GM12878 (cell line): Measurements from ENCODE around the gene NRSN2. TPM values are rescaled to one million over a fixed set of nuclear protein-coding genes. Genes with fewer than 3 reads are reported as not detected.

Experiments
- ATAC-seq: fragments of 200-7000 bp; cut with Tn5 transposase; 3 replicates; pipeline ENCODE4 v1.9.1; 2020; ENCODE audit warnings: mild to moderate bottlenecking, moderate library complexity
- BruUV-seq: library from RNA; stranded (reverse); fragments of 400-500 nt; replicated peaks from 2 replicates; lab custom pipeline; 2021; lab: Mats Ljungman, UMichigan
- CTCF ChIA-PET: fragments of 300-600 bp; sonication (Branson Sonifier 250); formaldehyde crosslinking; extraction: SDS; loops from one replicate; lab custom pipeline; 2021; ENCODE audit warnings: inconsistent platforms; lab: Yijun Ruan, JAX
- POLR2A ChIA-PET: fragments of 350-600 bp; formaldehyde crosslinking; extraction: SDS; loops from one replicate; lab custom pipeline; 2021; ENCODE audit warnings: inconsistent platforms; lab: Charles Lee
- RAD21 ChIA-PET: fragments of 300-600 bp; sonication (Branson Sonifier 250); formaldehyde crosslinking; loops from one replicate; lab custom pipeline; 2023; ENCODE audit warnings: antibody characterized with exemption; ENCODE audit not compliant: unreplicated experiment; lab: Charles Lee
- SMC1A ChIA-PET: fragments of 300-600 bp; sonication (Branson Sonifier 250); formaldehyde crosslinking; loops from one replicate; lab custom pipeline; 2023; ENCODE audit not compliant: unreplicated experiment, uncharacterized antibody; lab: Charles Lee
- DNase-seq: peaks from one replicate; pipeline ENCODE4 v3.0.0-alpha.2; 2011; ENCODE audit warnings: low read depth, low spot score
- FAIRE-seq: peaks from 3 replicates; lab custom pipeline; 2011; peaks lifted over from hg19 to GRCh38; lab: Jason Lieb, UNC
- H2AFZ ChIP-seq: 2 replicates; pipeline ENCODE4 v1.6.0; 2011; ENCODE audit warnings: low read depth, low read length, control low read depth; ENCODE audit not compliant: control insufficient read depth
- H3K27ac ChIP-seq: 2 replicates; pipeline ENCODE4 v1.5.1; 2011; ENCODE audit warnings: control low read depth; ENCODE audit not compliant: control insufficient read depth, insufficient read depth
- H3K27me3 ChIP-seq, 2 experiments: replicated peaks in 1 of 2; 2 replicates each; pipeline versions ENCODE4 v1.6.0 to v1.6.1; 2011; ENCODE audit warnings: low read length in 1 of 2; ENCODE audit not compliant: control insufficient read depth in 2 of 2, insufficient read depth in 2 of 2
- H3K36me3 ChIP-seq, 2 experiments: 2 replicates each; pipeline ENCODE4 v1.5.1; 2011; ENCODE audit warnings: low read length in 1 of 2; ENCODE audit not compliant: control insufficient read depth in 2 of 2, insufficient read depth in 2 of 2
- H3K4me1 ChIP-seq: 2 replicates; pipeline ENCODE4 v1.6.1; 2011; ENCODE audit warnings: mild to moderate bottlenecking, low read length, moderate library complexity, mixed read lengths; ENCODE audit not compliant: control insufficient read depth, insufficient read depth
- H3K4me2 ChIP-seq: 2 replicates; pipeline ENCODE4 v1.6.0; 2011; ENCODE audit warnings: control low read depth; ENCODE audit not compliant: control insufficient read depth, insufficient read depth
- H3K4me3 ChIP-seq: fragments of 200-600 bp; sonication (generic); 2 replicates; pipeline ENCODE4 v1.5.1; 2016
- H3K79me2 ChIP-seq: 2 replicates; pipeline ENCODE4 v1.6.0; 2011; ENCODE audit warnings: low read length; ENCODE audit not compliant: control insufficient read depth, insufficient read depth
- H3K9ac ChIP-seq: 2 replicates; pipeline ENCODE4 v1.8.0; 2011; ENCODE audit warnings: low read length, control low read depth, mixed read lengths; ENCODE audit not compliant: control insufficient read depth, insufficient read depth
- H3K9me3 ChIP-seq: replicated peaks from 3 replicates; pipeline ENCODE4 v1.5.1; 2011; ENCODE audit warnings: mild to moderate bottlenecking, low read length; ENCODE audit not compliant: control insufficient read depth, insufficient read depth
- H4K20me1 ChIP-seq: 2 replicates; pipeline ENCODE4 v1.6.0; 2011; ENCODE audit not compliant: control insufficient read depth, insufficient read depth
- CREB1 ChIP-seq: IDR thresholded peaks from 2 replicates; pipeline ENCODE4 v1.6.1; 2012; ENCODE audit warnings: low read depth, mild to moderate bottlenecking, inconsistent platforms
- EZH2 ChIP-seq: IDR thresholded peaks from 2 replicates; pipeline ENCODE4 v1.6.1; 2012; ENCODE audit warnings: low read depth, mild to moderate bottlenecking, control low read depth, inconsistent platforms, low read length, borderline replicate concordance; ENCODE audit not compliant: control insufficient read depth
- KLF5 ChIP-seq: fragments of 450-650 bp; IDR thresholded peaks from 2 replicates; pipeline ENCODE4 v1.6.1; 2014; ENCODE audit warnings: mild to moderate bottlenecking; ENCODE audit not compliant: partially characterized antibody
- NFYB ChIP-seq: IDR thresholded peaks from 2 replicates; pipeline ENCODE4 v1.6.1; 2011; ENCODE audit warnings: low read depth, mild to moderate bottlenecking, low read length, improper control_type of control experiment, moderate library complexity; ENCODE audit not compliant: insufficient read depth
- NR2C1 ChIP-seq: fragments of 450-650 bp; IDR thresholded peaks from 2 replicates; pipeline ENCODE4 v1.6.1; 2017; ENCODE audit warnings: antibody characterized with exemption, mild to moderate bottlenecking, moderate library complexity
- PAX8 ChIP-seq: fragments of 450-650 bp; IDR thresholded peaks from 2 replicates; pipeline ENCODE4 v1.6.1; 2017; ENCODE audit warnings: mild to moderate bottlenecking, moderate library complexity
- RCOR1 ChIP-seq: conservative IDR thresholded peaks from 2 replicates; pipeline ENCODE4 v1.6.1; 2012; ENCODE audit warnings: low read depth, low read length, improper control_type of control experiment
- SMARCA5 ChIP-seq: fragments of 450-650 bp; IDR thresholded peaks from 2 replicates; pipeline ENCODE4 v1.6.1; 2017; ENCODE audit warnings: mild to moderate bottlenecking
- SMC3 ChIP-seq: IDR thresholded peaks from 2 replicates; pipeline ENCODE4 v1.6.1; 2011; ENCODE audit warnings: low read length, improper control_type of control experiment, borderline replicate concordance
- SREBF2 ChIP-seq: IDR thresholded peaks from 2 replicates; pipeline ENCODE4 v1.6.1; 2012; ENCODE audit warnings: mild to moderate bottlenecking, low read length
- TAF1 ChIP-seq: IDR thresholded peaks from 2 replicates; pipeline ENCODE4 v1.6.1; 2011; ENCODE audit warnings: mild to moderate bottlenecking, low read depth, low read length, borderline replicate concordance
- ZSCAN29 ChIP-seq: fragments of 450-650 bp; IDR thresholded peaks from 2 replicates; pipeline ENCODE4 v1.6.1; 2017; ENCODE audit warnings: mild to moderate bottlenecking, moderate library complexity
- WGBS: methylation state at CpG from one replicate; pipeline ENCODE4 v1.1.6; 2016; ENCODE audit warnings: low lambda C conversion rate; ENCODE audit not compliant: insufficient replicate concordance, insufficient coverage; ENCODE audit errors: missing lambda C conversion rate; 5-methylcytosine and 5-hydroxymethylcytosine counted together
- in situ Hi-C: fragments of 300-500 bp; cut with MboI; formaldehyde crosslinking; loops from 9 replicates; pipeline ENCODE4 v1.14.3; 2018; ENCODE audit warnings: mixed read lengths
- intact Hi-C: fragments of 100-400 bp; cut with micrococcal nuclease; formaldehyde crosslinking; loops from one replicate; pipeline ENCODE4 v1.14.2; 2022; ENCODE audit not compliant: unreplicated experiment
- polyA plus RNA-seq, 11 experiments: library from polyadenylated mRNA; depleted of rRNA in 4 of 11; unstranded in 6 of 11; stranded (reverse) in 5 of 11; fragments of >200 nt; fragmentation: Nextera tagmentation in 4 of 11; fragmentation: Illumina TruSeq in 1 of 11; extraction: Ambion mirVana in 4 of 11; extraction: Trizol in 1 of 11; gene quantifications; 1 replicate in 1 of 11; 2 replicates in 10 of 11; pipeline versions ENCODE4 v1.2.1 to v1.2.3, GENCODE V29; 2011 to 2016; ENCODE audit warnings: inconsistent platforms in 2 of 11, missing spikeins in 2 of 11, low read depth in 1 of 11
- total RNA-seq, 4 experiments: library from RNA; depleted of rRNA in 3 of 4; stranded (reverse); fragments of >200 nt in 3 of 4; fragmentation: Illumina TruSeq in 1 of 4; extraction: Trizol in 1 of 4; gene quantifications; 2 replicates each; pipeline versions ENCODE4 v1.2.1 to v1.2.3, GENCODE V29; 2013 to 2021
- TF ChIP-seq, protein P1 (sequence below): fragments of 450-650 bp; formaldehyde crosslinking; IDR thresholded peaks from 2 replicates; pipeline ENCODE4 v1.5.0; 2022; ENCODE audit warnings: mild to moderate bottlenecking, missing genetic modification characterization
- TF ChIP-seq, protein P2 (sequence below): IDR thresholded peaks from 2 replicates; pipeline ENCODE4 v1.6.1; 2012; ENCODE audit warnings: low read depth, low read length, improper control_type of control experiment
- TF ChIP-seq, protein P3 (sequence below): IDR thresholded peaks from 2 replicates; pipeline ENCODE4 v1.6.1; 2012; ENCODE audit warnings: improper control_type of control experiment, low read depth, low read length; ENCODE audit not compliant: insufficient replicate concordance

Gene NRSN2
- total and polyA plus RNA-seq, 10 of the 15 experiments (the other 5 are each of a cell fraction or from before 2014, with no cell fraction given): 6.2 to 32.4 (median 13.0) TPM

GRCh38 chr20:312067-312466 is 34.8 kb upstream of the NRSN2 start:
- CTCF ChIA-PET: no interaction called here
- POLR2A ChIA-PET: interaction anchor here (1.0 kb wide), 1 partner anchor 10 kb away, joined by 4 read pairs; no protein-coding TSS in a partner anchor
- Histone ChIP-seq H3K36me3 (no peaks in the 10 kb centered on the region), H3K9me3 (no peaks in the 10 kb centered on the region), H2AFZ (no peak overlapping the region), H3K4me2 (no peak overlapping the region), H3K4me3 (no peak overlapping the region), H3K27ac (no peak overlapping the region), H3K4me1 (peaks cover 4% of the 10 kb centered on the region; the same call in 1 of the 2 replicates), H4K20me1 (no peaks in the 10 kb centered on the region), H3K27me3 (no peaks in the 10 kb centered on the region), H3K9ac (no peak overlapping the region), H3K79me2 (no peaks in the 10 kb centered on the region)
- ATAC-seq (no peak), FAIRE-seq (no peak), DNase-seq (no peak)
- SMC1A ChIA-PET: interaction anchor here (0.9 to 2.5 kb wide), 4 partner anchors 9 to 15 kb away, joined by 3 to 8 read pairs (median 4); partner anchors contain the start of genes SOX12 and ZCCHC3
- TF ChIP-seq EZH2 (no peak), SMC3 (no peak), SREBF2 (no peak), PAX8 (no peak), NR2C1 (no peak), RCOR1 (no peak), ZSCAN29 (no peak), KLF5 (no peak), CREB1 (no peak), NFYB (no peak), TAF1 (no peak), SMARCA5 (no peak)
- TF ChIP-seq, protein P1, sequence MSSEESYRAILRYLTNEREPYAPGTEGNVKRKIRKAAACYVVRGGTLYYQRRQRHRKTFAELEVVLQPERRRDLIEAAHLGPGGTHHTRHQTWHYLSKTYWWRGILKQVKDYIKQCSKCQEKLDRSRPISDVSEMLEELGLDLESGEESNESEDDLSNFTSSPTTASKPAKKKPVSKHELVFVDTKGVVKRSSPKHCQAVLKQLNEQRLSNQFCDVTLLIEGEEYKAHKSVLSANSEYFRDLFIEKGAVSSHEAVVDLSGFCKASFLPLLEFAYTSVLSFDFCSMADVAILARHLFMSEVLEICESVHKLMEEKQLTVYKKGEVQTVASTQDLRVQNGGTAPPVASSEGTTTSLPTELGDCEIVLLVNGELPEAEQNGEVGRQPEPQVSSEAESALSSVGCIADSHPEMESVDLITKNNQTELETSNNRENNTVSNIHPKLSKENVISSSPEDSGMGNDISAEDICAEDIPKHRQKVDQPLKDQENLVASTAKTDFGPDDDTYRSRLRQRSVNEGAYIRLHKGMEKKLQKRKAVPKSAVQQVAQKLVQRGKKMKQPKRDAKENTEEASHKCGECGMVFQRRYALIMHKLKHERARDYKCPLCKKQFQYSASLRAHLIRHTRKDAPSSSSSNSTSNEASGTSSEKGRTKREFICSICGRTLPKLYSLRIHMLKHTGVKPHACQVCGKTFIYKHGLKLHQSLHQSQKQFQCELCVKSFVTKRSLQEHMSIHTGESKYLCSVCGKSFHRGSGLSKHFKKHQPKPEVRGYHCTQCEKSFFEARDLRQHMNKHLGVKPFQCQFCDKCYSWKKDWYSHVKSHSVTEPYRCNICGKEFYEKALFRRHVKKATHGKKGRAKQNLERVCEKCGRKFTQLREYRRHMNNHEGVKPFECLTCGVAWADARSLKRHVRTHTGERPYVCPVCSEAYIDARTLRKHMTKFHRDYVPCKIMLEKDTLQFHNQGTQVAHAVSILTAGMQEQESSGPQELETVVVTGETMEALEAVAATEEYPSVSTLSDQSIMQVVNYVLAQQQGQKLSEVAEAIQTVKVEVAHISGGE: no peak
- TF ChIP-seq, protein P2, sequence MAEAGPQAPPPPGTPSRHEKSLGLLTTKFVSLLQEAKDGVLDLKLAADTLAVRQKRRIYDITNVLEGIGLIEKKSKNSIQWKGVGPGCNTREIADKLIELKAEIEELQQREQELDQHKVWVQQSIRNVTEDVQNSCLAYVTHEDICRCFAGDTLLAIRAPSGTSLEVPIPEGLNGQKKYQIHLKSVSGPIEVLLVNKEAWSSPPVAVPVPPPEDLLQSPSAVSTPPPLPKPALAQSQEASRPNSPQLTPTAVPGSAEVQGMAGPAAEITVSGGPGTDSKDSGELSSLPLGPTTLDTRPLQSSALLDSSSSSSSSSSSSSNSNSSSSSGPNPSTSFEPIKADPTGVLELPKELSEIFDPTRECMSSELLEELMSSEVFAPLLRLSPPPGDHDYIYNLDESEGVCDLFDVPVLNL: no peak
- TF ChIP-seq, protein P3, sequence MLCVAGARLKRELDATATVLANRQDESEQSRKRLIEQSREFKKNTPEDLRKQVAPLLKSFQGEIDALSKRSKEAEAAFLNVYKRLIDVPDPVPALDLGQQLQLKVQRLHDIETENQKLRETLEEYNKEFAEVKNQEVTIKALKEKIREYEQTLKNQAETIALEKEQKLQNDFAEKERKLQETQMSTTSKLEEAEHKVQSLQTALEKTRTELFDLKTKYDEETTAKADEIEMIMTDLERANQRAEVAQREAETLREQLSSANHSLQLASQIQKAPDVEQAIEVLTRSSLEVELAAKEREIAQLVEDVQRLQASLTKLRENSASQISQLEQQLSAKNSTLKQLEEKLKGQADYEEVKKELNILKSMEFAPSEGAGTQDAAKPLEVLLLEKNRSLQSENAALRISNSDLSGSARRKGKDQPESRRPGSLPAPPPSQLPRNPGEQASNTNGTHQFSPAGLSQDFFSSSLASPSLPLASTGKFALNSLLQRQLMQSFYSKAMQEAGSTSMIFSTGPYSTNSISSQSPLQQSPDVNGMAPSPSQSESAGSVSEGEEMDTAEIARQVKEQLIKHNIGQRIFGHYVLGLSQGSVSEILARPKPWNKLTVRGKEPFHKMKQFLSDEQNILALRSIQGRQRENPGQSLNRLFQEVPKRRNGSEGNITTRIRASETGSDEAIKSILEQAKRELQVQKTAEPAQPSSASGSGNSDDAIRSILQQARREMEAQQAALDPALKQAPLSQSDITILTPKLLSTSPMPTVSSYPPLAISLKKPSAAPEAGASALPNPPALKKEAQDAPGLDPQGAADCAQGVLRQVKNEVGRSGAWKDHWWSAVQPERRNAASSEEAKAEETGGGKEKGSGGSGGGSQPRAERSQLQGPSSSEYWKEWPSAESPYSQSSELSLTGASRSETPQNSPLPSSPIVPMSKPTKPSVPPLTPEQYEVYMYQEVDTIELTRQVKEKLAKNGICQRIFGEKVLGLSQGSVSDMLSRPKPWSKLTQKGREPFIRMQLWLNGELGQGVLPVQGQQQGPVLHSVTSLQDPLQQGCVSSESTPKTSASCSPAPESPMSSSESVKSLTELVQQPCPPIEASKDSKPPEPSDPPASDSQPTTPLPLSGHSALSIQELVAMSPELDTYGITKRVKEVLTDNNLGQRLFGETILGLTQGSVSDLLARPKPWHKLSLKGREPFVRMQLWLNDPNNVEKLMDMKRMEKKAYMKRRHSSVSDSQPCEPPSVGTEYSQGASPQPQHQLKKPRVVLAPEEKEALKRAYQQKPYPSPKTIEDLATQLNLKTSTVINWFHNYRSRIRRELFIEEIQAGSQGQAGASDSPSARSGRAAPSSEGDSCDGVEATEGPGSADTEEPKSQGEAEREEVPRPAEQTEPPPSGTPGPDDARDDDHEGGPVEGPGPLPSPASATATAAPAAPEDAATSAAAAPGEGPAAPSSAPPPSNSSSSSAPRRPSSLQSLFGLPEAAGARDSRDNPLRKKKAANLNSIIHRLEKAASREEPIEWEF: no peak
- no TSS peak for BruUV-seq
- RAD21 ChIA-PET: no interaction called here
- WGBS: 98% methylated on average over 8 of the region's 8 CpGs
- in situ Hi-C loops (no loop called here), intact Hi-C loops (no loop called here)
